HEK293 (cell line): ENCODE data around the gene GHRL.

Experiments used
- CTCF ChIA-PET: fragments of 350-600 bp; formaldehyde crosslinking; extraction: SDS; loops from one replicate; lab custom pipeline; 2021; ENCODE audit warnings: antibody characterized with exemption; lab: Yijun Ruan, JAX
- POLR2A ChIA-PET: fragments of 300-600 bp; formaldehyde crosslinking; extraction: SDS; loops from one replicate; lab custom pipeline; 2020; ENCODE audit warnings: antibody characterized with exemption, inconsistent platforms; lab: Yijun Ruan, JAX
- H3K27ac ChIP-seq: fragments of 200-500 bp; sonication (Bioruptor generic); 2 replicates; pipeline ENCODE4 v1.5.1; 2014; ENCODE audit warnings: low read depth, low read length, control low read depth, inconsistent platforms; ENCODE audit errors: extremely low read depth
- H3K36me3 ChIP-seq, 2 experiments: fragments of 200-500 bp in 1 of 2; sonication (Bioruptor generic) in 1 of 2; 1 replicate in 1 of 2; 2 replicates in 1 of 2; pipeline ENCODE4 v1.5.1; 2014 to 2017; ENCODE audit warnings: inconsistent platforms in 2 of 2, low read length in 2 of 2; ENCODE audit not compliant: control insufficient read depth in 2 of 2, insufficient read depth in 1 of 2
- H3K4me1 ChIP-seq: fragments of 200-500 bp; sonication (Bioruptor generic); 2 replicates; pipeline ENCODE4 v1.5.1; 2014; ENCODE audit warnings: mild to moderate bottlenecking, low read length, inconsistent platforms; ENCODE audit not compliant: control insufficient read depth, insufficient read depth
- H3K4me3 ChIP-seq: 2 replicates; pipeline ENCODE4 v1.5.1; 2011; ENCODE audit warnings: low read depth, mild to moderate bottlenecking, control low read depth, low read length, moderate library complexity
- H3K9me3 ChIP-seq: fragments of 200-500 bp; sonication (Bioruptor generic); 2 replicates; pipeline ENCODE4 v1.5.1; 2014; ENCODE audit warnings: low read depth, low read length, inconsistent platforms; ENCODE audit not compliant: control insufficient read depth, insufficient read depth
- BCL11B ChIP-seq: fragments of 450-650 bp; formaldehyde crosslinking; IDR thresholded peaks from 2 replicates; pipeline ENCODE4 v1.5.1; 2016; ENCODE audit warnings: low read depth, missing biosample characterization, missing genetic modification characterization
- BCL6B ChIP-seq: fragments of 450-650 bp; formaldehyde crosslinking; IDR thresholded peaks from 2 replicates; pipeline ENCODE4 v1.5.1; 2017; ENCODE audit warnings: missing biosample characterization, missing genetic modification characterization
- KLF7 ChIP-seq: fragments of 450-650 bp; formaldehyde crosslinking; IDR thresholded peaks from 2 replicates; pipeline ENCODE4 v1.5.1; 2016; ENCODE audit warnings: missing biosample characterization, missing genetic modification characterization, borderline replicate concordance
- KLF9 ChIP-seq: fragments of 450-650 bp; formaldehyde crosslinking; IDR thresholded peaks from 2 replicates; pipeline ENCODE4 v1.5.1; 2016; ENCODE audit warnings: missing biosample characterization, missing genetic modification characterization, low read depth
- ZBTB48 ChIP-seq: fragments of 450-650 bp; formaldehyde crosslinking; IDR thresholded peaks from 2 replicates; pipeline ENCODE4 v1.5.1; 2016; ENCODE audit warnings: missing biosample characterization, missing genetic modification characterization
- ZNF121 ChIP-seq: fragments of 450-650 bp; formaldehyde crosslinking; IDR thresholded peaks from 2 replicates; pipeline ENCODE4 v1.5.1; 2016; ENCODE audit warnings: missing biosample characterization, missing genetic modification characterization
- ZNF18 ChIP-seq: fragments of 450-650 bp; formaldehyde crosslinking; IDR thresholded peaks from 2 replicates; pipeline ENCODE4 v1.5.1; 2016; ENCODE audit warnings: missing biosample characterization, missing genetic modification characterization
- ZNF37A ChIP-seq: fragments of 450-650 bp; IDR thresholded peaks from 2 replicates; pipeline ENCODE4 v1.5.1; 2018; ENCODE audit warnings: missing biosample characterization, missing genetic modification characterization
- ZNF423 ChIP-seq: fragments of 450-650 bp; formaldehyde crosslinking; IDR thresholded peaks from 2 replicates; pipeline ENCODE4 v1.5.1; 2016; ENCODE audit warnings: missing biosample characterization, missing genetic modification characterization
- ZNF560 ChIP-seq: fragments of 450-650 bp; formaldehyde crosslinking; IDR thresholded peaks from 2 replicates; pipeline ENCODE4 v1.5.1; 2017; ENCODE audit warnings: missing biosample characterization, missing genetic modification characterization, borderline replicate concordance
- ZNF571 ChIP-seq: fragments of 450-650 bp; formaldehyde crosslinking; IDR thresholded peaks from 2 replicates; pipeline ENCODE4 v1.5.0; 2017; ENCODE audit warnings: missing biosample characterization, missing genetic modification characterization
- ZNF639 ChIP-seq: fragments of 450-650 bp; formaldehyde crosslinking; IDR thresholded peaks from 2 replicates; pipeline ENCODE4 v1.5.1; 2016; ENCODE audit warnings: missing biosample characterization, missing genetic modification characterization
- ZNF707 ChIP-seq: fragments of 450-650 bp; formaldehyde crosslinking; IDR thresholded peaks from 2 replicates; pipeline ENCODE4 v1.5.1; 2016; ENCODE audit warnings: missing biosample characterization, missing genetic modification characterization
- ZNF747 ChIP-seq: fragments of 450-650 bp; formaldehyde crosslinking; IDR thresholded peaks from 2 replicates; pipeline ENCODE4 v1.5.1; 2016; ENCODE audit warnings: missing biosample characterization, missing genetic modification characterization
- ZNF791 ChIP-seq: fragments of 450-650 bp; formaldehyde crosslinking; IDR thresholded peaks from 2 replicates; pipeline ENCODE4 v1.5.1; 2016; ENCODE audit warnings: missing biosample characterization, missing genetic modification characterization
- ZSCAN4 ChIP-seq: fragments of 450-650 bp; formaldehyde crosslinking; IDR thresholded peaks from 2 replicates; pipeline ENCODE4 v1.5.1; 2017; ENCODE audit warnings: missing biosample characterization, missing genetic modification characterization
- ZXDB ChIP-seq: fragments of 450-650 bp; formaldehyde crosslinking; IDR thresholded peaks from 2 replicates; pipeline ENCODE4 v1.5.1; 2016; ENCODE audit warnings: missing biosample characterization, missing genetic modification characterization
- TF ChIP-seq, protein P1 (sequence below): fragments of 450-650 bp; formaldehyde crosslinking; IDR thresholded peaks from 2 replicates; pipeline ENCODE4 v1.5.1; 2016; ENCODE audit warnings: missing biosample characterization, missing genetic modification characterization
- TF ChIP-seq, protein P2 (sequence below): fragments of 450-650 bp; formaldehyde crosslinking; IDR thresholded peaks from 2 replicates; pipeline ENCODE4 v1.5.1; 2016; ENCODE audit warnings: missing biosample characterization, missing genetic modification characterization

GHRL gene

DNA sequence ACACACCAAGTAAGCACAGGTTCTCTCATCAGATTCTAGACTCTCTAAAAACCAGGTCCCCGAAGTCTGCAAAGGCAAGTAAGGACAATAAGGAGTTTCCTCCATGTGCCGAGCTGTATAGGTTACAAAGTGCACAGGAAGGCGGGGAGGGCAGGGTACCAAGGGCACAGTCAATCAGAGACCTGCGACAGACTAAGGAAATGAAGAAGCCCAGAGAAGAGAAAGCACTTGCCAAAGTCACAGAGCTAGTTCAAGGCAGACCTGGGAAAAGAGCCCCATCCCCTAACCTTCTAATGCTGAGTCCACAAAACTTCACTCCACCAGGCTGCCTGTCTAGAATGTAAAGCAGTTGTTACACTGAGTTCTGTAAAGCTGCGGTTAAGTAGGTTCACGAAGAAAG is 26.5 kb upstream of the GHRL start:
- no peaks in the 10 kb centered on the region for H3K9me3 ChIP-seq
- no peak for TF ChIP-seq ZNF791 (tag by site-specific recombination)
- no peak for TF ChIP-seq ZNF121 (tag by site-specific recombination)
- no peak for TF ChIP-seq ZNF571
- no peak for TF ChIP-seq ZXDB (tag by site-specific recombination)
- no peak for TF ChIP-seq ZSCAN4
- no peak for TF ChIP-seq KLF7 (tag by site-specific recombination)
- TF ChIP-seq, protein P1, sequence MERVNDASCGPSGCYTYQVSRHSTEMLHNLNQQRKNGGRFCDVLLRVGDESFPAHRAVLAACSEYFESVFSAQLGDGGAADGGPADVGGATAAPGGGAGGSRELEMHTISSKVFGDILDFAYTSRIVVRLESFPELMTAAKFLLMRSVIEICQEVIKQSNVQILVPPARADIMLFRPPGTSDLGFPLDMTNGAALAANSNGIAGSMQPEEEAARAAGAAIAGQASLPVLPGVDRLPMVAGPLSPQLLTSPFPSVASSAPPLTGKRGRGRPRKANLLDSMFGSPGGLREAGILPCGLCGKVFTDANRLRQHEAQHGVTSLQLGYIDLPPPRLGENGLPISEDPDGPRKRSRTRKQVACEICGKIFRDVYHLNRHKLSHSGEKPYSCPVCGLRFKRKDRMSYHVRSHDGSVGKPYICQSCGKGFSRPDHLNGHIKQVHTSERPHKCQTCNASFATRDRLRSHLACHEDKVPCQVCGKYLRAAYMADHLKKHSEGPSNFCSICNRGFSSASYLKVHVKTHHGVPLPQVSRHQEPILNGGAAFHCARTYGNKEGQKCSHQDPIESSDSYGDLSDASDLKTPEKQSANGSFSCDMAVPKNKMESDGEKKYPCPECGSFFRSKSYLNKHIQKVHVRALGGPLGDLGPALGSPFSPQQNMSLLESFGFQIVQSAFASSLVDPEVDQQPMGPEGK (tag by site-specific recombination): no peak
- TF ChIP-seq ZNF747 (tag by site-specific recombination): no peak
- no peak for TF ChIP-seq ZNF639 (tag by site-specific recombination)
- TF ChIP-seq ZNF560 (tag by site-specific recombination): no peak
- no peak for TF ChIP-seq ZBTB48 (tag by site-specific recombination)
- no peak for TF ChIP-seq BCL11B
- TF ChIP-seq BCL6B (tag by site-specific recombination): no peak
- no peak for TF ChIP-seq ZNF423 (tag by site-specific recombination)
- TF ChIP-seq, protein P2, sequence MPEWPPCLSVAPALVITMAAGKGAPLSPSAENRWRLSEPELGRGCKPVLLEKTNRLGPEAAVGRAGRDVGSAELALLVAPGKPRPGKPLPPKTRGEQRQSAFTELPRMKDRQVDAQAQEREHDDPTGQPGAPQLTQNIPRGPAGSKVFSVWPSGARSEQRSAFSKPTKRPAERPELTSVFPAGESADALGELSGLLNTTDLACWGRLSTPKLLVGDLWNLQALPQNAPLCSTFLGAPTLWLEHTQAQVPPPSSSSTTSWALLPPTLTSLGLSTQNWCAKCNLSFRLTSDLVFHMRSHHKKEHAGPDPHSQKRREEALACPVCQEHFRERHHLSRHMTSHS (tag by site-specific recombination): no peak
- no peak for TF ChIP-seq KLF9 (tag by site-specific recombination)
- no peak for TF ChIP-seq ZNF18 (tag by site-specific recombination)
- TF ChIP-seq ZNF707: no peak
- TF ChIP-seq, all 188 proteins: peak for 0
- no peaks in the 10 kb centered on the region for H3K4me1 ChIP-seq
- ChIA-PET POLR2A (no interaction called here), CTCF (interaction anchor here (0.7 kb wide), 1 partner anchor 154 kb away, joined by 3 read pairs; the partner anchor contains the start of gene IRAK2)
- no peak overlapping the region for H3K4me3 ChIP-seq
- H3K27ac ChIP-seq: no peak overlapping the region
- H3K36me3 ChIP-seq: peaks cover 13 to 52% of the 10 kb centered on the region in 2 experiments

- Histone ChIP-seq H3K9me3 (no peaks in the 10 kb centered on the region), H3K4me1 (no peaks in the 10 kb centered on the region), H3K27ac (no peak overlapping the region), H3K36me3 (peaks cover 21 to 65% of the 10 kb centered on the region in 2 experiments), H3K4me3 (no peak overlapping the region)
- TF ChIP-seq ZNF37A: no peak
- ChIA-PET CTCF (interaction anchor here (0.6 to 0.7 kb wide), 2 partner anchors 26 to 421 kb away, joined by 3 to 4 read pairs; no protein-coding TSS in a partner anchor), POLR2A (no interaction called here)
Observed at GRCh38 chr3:10317961-10318350, 25.2 kb upstream of the GHRL start.
